ENCODE data around the gene MPZL1.

GRCh38 chr1:167790117-167790516, 68.3 kb downstream of the MPZL1 start:
- TF ChIP-seq CBX2 (IDR thresholded peaks at IDR 0.05; ENCODE audit: low read depth, low read length) (no peak), CBX2 (CRISPR knock-in tag; IDR thresholded peaks at IDR 0.05; ENCODE audit: low read depth) (no peak), ZNF282 (IDR thresholded peaks at IDR 0.05; ENCODE audit: partially characterized antibody) (no peak), ZNF441 (CRISPR knock-in tag; IDR thresholded peaks at IDR 0.05; ENCODE audit: borderline replicate concordance) (no peak), EP300 (IDR thresholded peaks at IDR 0.05; ENCODE audit: low read depth in 2 of 2, low read length in 2 of 2) (no peak), EP300 (CRISPR knock-in tag; IDR thresholded peaks at IDR 0.05; ENCODE audit: borderline replicate concordance) (no peak), CTCF (CRISPR knock-in tag; IDR thresholded peaks at IDR 0.05) (no peak), REST (IDR thresholded peaks at IDR 0.05; ENCODE audit: borderline replicate concordance in 1 of 2, low read depth in 1 of 2, low read length in 2 of 2) (no peak), ZNF138 (CRISPR knock-in tag; IDR thresholded peaks at IDR 0.05; ENCODE audit: low read depth) (no peak), ARID2 (CRISPR knock-in tag; IDR thresholded peaks at IDR 0.05; ENCODE audit: borderline replicate concordance) (no peak)
